Stomach (tissue), 9 donors: ENCODE data around the gene HIC2. TPM values are rescaled to one million over a fixed set of nuclear protein-coding genes. Genes with fewer than 3 reads are reported as not detected.
"Not testable (repeated sequence)": the region's sequence is repeated elsewhere in the genome, so short reads cannot be mapped to it uniquely, and the experiment has no call there.

Experiments
- DNase-seq, 2 donors: peaks; one replicate each; pipeline versions ENCODE4 v3.0.0 to v3.0.0-alpha.2; 2013 to 2019
- H3K27ac ChIP-seq, 5 donors: fragments of 200-600 bp in 4 of 5; sonication (generic) in 4 of 5; one replicate each; pipeline ENCODE4 v1.5.1; 2013 to 2019; ENCODE audit warnings: mild to moderate bottlenecking in 1 of 5, moderate library complexity in 1 of 5
- H3K27me3 ChIP-seq, 3 donors: fragments of 200-600 bp; sonication (generic); one replicate each; pipeline ENCODE4 v1.5.1; 2017 to 2019; ENCODE audit warnings: mixed run types in 1 of 3
- H3K36me3 ChIP-seq, 4 donors: fragments of 200-600 bp; sonication (generic); 1 replicate in 3 of 4; 2 replicates in 1 of 4; pipeline ENCODE4 v1.5.1; 2016 to 2019
- H3K4me1 ChIP-seq, 4 donors: fragments of 200-600 bp; sonication (generic); one replicate each; pipeline ENCODE4 v1.5.1; 2016 to 2019
- H3K4me3 ChIP-seq, 4 donors: fragments of 200-600 bp; sonication (generic) in 3 of 4; one replicate each; pipeline ENCODE4 v1.5.1; 2016 to 2019; ENCODE audit warnings: mild to moderate bottlenecking in 1 of 4
- H3K9me3 ChIP-seq, 4 donors: fragments of 200-600 bp; sonication (generic); one replicate each; pipeline ENCODE4 v1.5.1; 2016 to 2019
- WGBS, 5 donors: extraction: QIAGEN DNeasy Blood & Tissue Kit in 3 of 5; methylation state at CpG; one replicate each; pipeline versions ENCODE4 v1.1.5 to v1.1.7; 2013 to 2018; 5-methylcytosine and 5-hydroxymethylcytosine counted together
- intact Hi-C: fragments of 100-400 bp; cut with DNase I; formaldehyde crosslinking; loops from one replicate; pipeline ENCODE4 v1.15.1; 2023; ENCODE audit warnings: low total_unique reads
- polyA plus RNA-seq, 3 donors: library from polyadenylated mRNA; stranded (reverse); fragments of 200-250 nt; gene quantifications; one replicate each; pipeline ENCODE4 v1.2.3, GENCODE V29; 2013
- total RNA-seq, 5 donors: library from RNA; depleted of rRNA; stranded (reverse); fragments of >200 nt; gene quantifications; one replicate each; pipeline versions ENCODE4 v1.1.0 to v1.2.3, GENCODE V29; 2014 to 2016
- donor health status: healthy with polysubstance abuse.
- donor health status: Bipolar disorder and iron deficiency.
- donor health status: healthy.

The HIC2 gene
- total and polyA plus RNA-seq, 8 donors, result 0.45 to 7.4 (median 3.2) TPM

GRCh38 chr22:21401197-21401969 is 15.8 kb upstream of the HIC2 start:
- H3K27me3 ChIP-seq, H3K4me3 ChIP-seq, intact Hi-C loops: not testable (repeated sequence)

GRCh38 chr22:21402763-21403314 is 14.3 kb upstream of the HIC2 start:
- H3K36me3 ChIP-seq, intact Hi-C loops, H3K27ac ChIP-seq, H3K27me3 ChIP-seq, H3K9me3 ChIP-seq, DNase-seq, H3K4me1 ChIP-seq, H3K4me3 ChIP-seq: not testable (repeated sequence)
- 36 to 67% (median 57%) methylated on average over 1 of the region's 5 CpGs; no CpG with 5 or more reads in 2 of the 5 donors for WGBS, 5 donors

More at GRCh38 chr22:21401197-21401969, 15.8 kb upstream of the HIC2 start:
- H3K4me1 ChIP-seq, DNase-seq, H3K36me3 ChIP-seq, H3K27ac ChIP-seq, H3K9me3 ChIP-seq: not testable (repeated sequence)
- no CpG with 5 or more reads among the region's 21 CpGs for WGBS, 5 donors

- H3K27me3 ChIP-seq, intact Hi-C loops, DNase-seq, H3K4me3 ChIP-seq, H3K4me1 ChIP-seq, H3K27ac ChIP-seq, H3K36me3 ChIP-seq, H3K9me3 ChIP-seq: not testable (repeated sequence)
- WGBS, 5 donors, result no CpG with 5 or more reads among the region's 1 CpG
Observed at GRCh38 chr22:21407139-21407538, 10.0 kb upstream of the HIC2 start.

- DNase-seq, H3K27ac ChIP-seq, H3K4me3 ChIP-seq, H3K4me1 ChIP-seq, H3K27me3 ChIP-seq, H3K36me3 ChIP-seq, intact Hi-C loops, H3K9me3 ChIP-seq: not testable (repeated sequence)
- WGBS, 5 donors, result 71% methylated on average over 1 of the region's 4 CpGs; no CpG with 5 or more reads in 4 of the 5 donors
Observed at GRCh38 chr22:21407792-21408191, 9.4 kb upstream of the HIC2 start.

DNA sequence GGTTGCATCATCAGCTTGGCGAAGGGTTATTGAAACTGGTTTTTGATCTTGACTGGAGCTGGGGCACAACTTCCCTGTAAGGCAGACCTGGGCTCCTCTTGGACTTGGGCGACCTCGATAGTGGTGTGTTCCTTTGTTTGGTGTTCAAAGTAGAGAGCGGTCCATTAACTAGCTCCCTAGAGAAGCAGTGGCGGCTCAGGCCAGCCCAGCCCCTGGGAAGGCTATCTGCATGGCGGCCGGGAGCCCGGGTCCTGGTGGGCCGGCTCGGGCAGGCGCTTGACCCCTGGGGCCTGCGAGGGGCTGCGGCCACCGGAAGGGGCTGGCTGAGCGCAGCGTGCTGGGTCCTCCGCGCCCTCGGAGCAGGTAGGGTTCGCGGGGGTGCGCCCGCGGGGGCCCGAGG is 796 bp upstream of the HIC2 start:
- DNase-seq, H3K9me3 ChIP-seq, H3K4me3 ChIP-seq, H3K27me3 ChIP-seq, H3K27ac ChIP-seq, H3K4me1 ChIP-seq, intact Hi-C loops, H3K36me3 ChIP-seq: not testable (repeated sequence)
- WGBS, 5 donors, result 11 to 43% (median 17%) methylated on average over 4 to 6 of the region's 25 CpGs

DNA sequence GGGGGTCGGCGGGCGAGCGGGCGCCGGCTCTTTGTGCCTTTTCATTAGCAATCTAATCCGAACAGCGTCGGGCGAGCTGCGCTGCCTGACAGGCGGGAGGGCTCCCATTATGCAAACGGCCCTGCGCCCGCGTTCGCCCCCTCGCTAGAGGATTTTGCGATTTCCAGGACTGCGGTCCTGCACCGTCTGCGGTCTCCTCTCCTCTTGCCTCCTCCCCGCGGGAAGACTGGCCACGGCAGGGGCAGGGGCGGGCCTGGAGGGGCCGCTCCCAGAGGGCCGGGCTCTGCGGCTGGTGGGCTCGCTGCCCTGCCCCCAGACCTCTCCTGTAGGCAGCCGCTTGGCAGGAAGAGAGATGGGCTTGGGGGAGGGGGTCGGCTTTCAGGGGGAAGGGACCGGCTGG is 682 bp downstream of the HIC2 start:
- Histone ChIP-seq H3K4me3 (peak overlapping the region; percentile 41 to 44 (median 44)), H3K27ac (peak overlapping the region in 2 of 5 donors; percentile 57 to 75)
- H3K27me3 ChIP-seq, H3K9me3 ChIP-seq, H3K4me1 ChIP-seq, intact Hi-C loops, H3K36me3 ChIP-seq: not testable (repeated sequence)
- 0 to 2% (median 0%) methylated on average over 9 to 17 of the region's 33 CpGs; no CpG with 5 or more reads in 1 of the 5 donors for WGBS, 5 donors
- DNase-seq, result peak in 1 of 2 donors; percentile 24

GRCh38 chr22:21418974-21419638 is 1.9 kb downstream of the HIC2 start:
- H3K4me1 ChIP-seq, DNase-seq, intact Hi-C loops, H3K27me3 ChIP-seq, H3K9me3 ChIP-seq, H3K27ac ChIP-seq, H3K36me3 ChIP-seq, H3K4me3 ChIP-seq: not testable (repeated sequence)
- 71 to 90% (median 86%) methylated on average over 5 of the region's 15 CpGs; no CpG with 5 or more reads in 1 of the 5 donors for WGBS, 5 donors

DNA sequence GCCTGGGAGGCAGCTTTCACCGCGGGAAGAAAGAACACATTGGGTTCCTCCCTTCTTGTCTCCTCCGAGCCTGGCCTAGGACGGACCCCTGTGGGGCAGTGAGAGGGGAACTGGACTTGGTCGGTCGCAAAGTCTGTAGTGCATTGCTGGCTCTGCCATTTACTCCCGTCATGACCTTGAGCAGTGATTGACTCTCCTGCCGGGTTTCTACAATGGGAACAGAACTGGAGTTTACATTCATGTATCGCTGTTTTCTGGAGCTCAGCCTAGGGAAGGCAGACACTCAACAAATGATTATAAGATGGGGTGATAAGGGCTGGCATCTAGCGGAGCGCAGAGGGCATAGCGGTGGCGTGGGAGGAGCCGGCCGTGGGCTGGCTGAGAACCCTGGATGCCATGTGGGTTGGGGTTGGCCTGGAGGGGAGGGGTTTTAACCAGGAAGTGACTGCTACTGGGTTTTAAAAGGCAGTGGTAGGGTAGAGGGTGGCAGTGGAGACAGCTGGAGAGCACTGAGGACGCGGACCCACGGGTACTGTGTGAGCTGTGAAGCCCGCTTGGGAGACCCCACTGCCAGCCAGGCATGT is 3.1 kb downstream of the HIC2 start:
- intact Hi-C loops, H3K27me3 ChIP-seq, DNase-seq, H3K27ac ChIP-seq, H3K9me3 ChIP-seq, H3K4me3 ChIP-seq, H3K36me3 ChIP-seq, H3K4me1 ChIP-seq: not testable (repeated sequence)
- WGBS, 5 donors, result 7 to 25% (median 10%) methylated on average over 3 to 5 of the region's 19 CpGs; no CpG with 5 or more reads in 1 of the 5 donors

DNA sequence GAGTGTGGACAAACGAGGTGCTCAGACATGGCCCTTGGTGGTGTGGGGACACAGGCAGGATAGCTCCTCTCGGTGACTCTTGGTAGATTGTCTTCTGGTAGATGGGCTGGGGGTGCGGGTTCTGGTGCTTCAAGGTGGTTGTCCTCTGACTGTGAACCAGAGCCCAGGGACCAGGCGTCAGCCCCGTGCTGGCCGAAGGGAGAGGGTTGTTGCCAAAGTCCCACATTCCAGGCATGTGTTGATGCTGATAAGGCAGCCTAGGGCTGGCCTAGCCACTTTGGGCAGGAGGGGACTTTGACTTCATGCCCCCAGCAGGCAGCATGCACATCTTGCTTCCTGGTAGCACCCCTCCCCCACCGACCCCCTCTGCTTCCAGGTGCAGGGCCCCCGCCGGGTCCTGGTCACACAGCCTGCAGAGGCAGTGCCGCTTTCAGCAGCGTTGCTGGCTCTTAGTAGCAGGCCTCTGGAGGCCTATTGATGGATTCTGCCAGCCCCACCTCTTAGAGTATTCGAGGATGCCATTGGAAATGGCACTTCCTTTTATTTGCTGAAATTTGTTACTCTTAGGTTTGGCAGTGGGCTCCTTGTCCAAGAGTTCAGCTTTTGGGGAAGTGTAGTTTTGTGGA is 7.0 kb downstream of the HIC2 start:
- intact Hi-C loops, DNase-seq, H3K27me3 ChIP-seq, H3K27ac ChIP-seq, H3K9me3 ChIP-seq, H3K36me3 ChIP-seq, H3K4me1 ChIP-seq, H3K4me3 ChIP-seq: not testable (repeated sequence)
- WGBS, 5 donors, result 40 to 46% methylated on average over 2 of the region's 12 CpGs; no CpG with 5 or more reads in 3 of the 5 donors

DNA sequence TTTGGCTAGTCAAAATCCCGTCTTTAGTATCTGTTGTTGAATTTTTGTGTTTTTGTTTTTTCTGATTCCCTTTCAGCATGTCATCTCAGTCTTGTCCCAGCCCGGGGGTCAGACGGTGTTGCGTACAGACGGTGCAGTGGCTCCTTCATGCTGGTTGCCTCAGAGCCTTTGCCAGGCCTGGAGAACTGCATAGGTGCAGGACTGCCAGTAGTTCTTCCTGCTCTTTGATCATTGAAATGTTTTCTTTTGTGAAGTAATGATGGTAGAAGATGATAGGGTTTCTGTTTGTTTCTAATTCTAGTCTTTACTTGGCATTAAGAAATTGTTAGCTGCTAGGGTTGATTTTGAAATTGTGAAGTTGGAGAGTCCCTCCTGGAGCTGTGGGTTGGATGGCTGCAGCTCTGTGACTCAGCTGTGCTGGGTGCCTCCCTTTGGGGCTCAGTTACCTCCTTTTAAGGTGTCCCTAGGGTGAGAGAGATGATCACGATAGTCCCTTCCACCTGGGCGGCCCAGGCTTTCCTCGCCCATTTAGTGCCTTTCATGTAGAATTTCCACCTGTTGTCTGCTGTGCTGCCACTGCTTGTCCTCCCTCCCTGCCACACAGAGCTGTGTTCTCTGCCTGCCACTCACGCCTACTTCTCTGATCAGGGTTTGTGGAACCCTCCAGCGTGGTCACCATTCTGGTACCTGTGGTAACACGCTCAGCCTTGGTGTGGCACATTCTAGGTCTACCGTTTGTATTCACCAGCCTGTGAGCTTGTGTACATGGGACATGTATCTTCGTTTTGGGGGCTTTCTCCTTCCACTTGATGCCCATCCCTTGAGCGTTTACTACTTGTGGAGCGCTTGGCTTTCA is 17.4 kb downstream of the HIC2 start:
- no CpG with 5 or more reads among the region's 15 CpGs for WGBS, 5 donors
- intact Hi-C loops, H3K36me3 ChIP-seq, H3K27me3 ChIP-seq, H3K27ac ChIP-seq, H3K9me3 ChIP-seq, H3K4me3 ChIP-seq, DNase-seq, H3K4me1 ChIP-seq: not testable (repeated sequence)
